PFSK-1 (cell line): ENCODE data around the gene OSTM1.

ENCODE experiments used
- POLR2AphosphoS5 ChIP-seq: IDR thresholded peaks from 2 replicates; pipeline ENCODE4 v1.6.1; 2012; ENCODE audit warnings: low read depth, mild to moderate bottlenecking, control low read depth, low read length, moderate library complexity
- TAF1 ChIP-seq: IDR thresholded peaks from 2 replicates; pipeline ENCODE4 v1.6.1; 2012; ENCODE audit warnings: low read length, control low read depth, borderline replicate concordance; ENCODE audit not compliant: insufficient read depth

GRCh38 chr6:107991772-107992550 lies 82.6 kb downstream of the OSTM1 start:
- TF ChIP-seq POLR2AphosphoS5 (no peak), TAF1 (no peak)
